Thoracic aorta endothelial cell (primary cell): Measurements from ENCODE around the gene GINS1. TPM values are rescaled to one million over a fixed set of nuclear protein-coding genes. Genes with fewer than 3 reads are reported as not detected.

Experiments
- total RNA-seq: library from RNA; depleted of rRNA; stranded (reverse); fragments of >200 nt; gene quantifications from 2 replicates; pipeline ENCODE4 v1.2.3, GENCODE V29; 2012

GINS1 gene
- 27.7 and 33.9 TPM in 2 replicates for total RNA-seq

DNA sequence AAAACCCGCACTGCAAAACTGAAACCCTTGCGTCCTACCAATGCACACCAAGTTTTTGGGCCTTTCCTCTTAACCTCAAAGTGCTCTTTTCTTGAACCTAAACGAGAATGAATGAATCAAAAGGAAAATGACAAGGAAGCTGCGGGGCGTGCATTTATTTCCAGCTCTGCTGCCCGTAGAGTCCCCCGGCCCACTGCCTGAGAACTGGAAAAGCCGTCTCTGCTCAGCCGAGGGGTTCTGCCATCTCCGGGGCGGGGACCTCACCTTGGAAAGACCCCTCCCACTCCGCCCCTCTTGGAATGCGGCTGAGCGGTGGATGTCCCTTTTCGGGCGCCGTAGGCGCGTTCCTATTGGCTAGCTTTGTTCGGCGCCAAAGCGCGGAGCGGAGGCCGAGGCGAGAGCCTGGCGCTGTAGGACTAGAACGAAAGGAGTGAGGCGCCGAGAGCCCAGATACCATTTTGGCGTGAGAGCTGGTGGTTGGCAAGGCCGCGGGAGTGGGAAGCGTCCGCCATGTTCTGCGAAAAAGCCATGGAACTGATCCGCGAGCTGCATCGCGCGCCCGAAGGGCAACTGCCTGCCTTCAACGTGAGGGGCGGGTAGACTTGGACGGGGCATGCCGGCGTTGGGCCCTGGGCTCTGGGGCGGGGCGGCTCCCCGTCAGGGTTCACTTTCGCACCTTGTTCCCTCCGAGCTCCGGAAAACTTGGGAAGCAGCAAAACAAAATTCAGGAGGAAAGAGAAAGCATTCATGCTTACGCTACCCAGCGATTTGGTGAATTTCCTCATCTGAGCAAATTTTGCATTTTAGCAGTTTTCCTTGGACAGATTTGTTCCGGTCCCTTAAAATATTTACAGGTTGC, at the start of gene GINS1:
GINS1 (plus strand) TSS at position 363 of the 859 bp plus-strand sequence; CDS start at position 511, 148 bp downstream.

DNA sequence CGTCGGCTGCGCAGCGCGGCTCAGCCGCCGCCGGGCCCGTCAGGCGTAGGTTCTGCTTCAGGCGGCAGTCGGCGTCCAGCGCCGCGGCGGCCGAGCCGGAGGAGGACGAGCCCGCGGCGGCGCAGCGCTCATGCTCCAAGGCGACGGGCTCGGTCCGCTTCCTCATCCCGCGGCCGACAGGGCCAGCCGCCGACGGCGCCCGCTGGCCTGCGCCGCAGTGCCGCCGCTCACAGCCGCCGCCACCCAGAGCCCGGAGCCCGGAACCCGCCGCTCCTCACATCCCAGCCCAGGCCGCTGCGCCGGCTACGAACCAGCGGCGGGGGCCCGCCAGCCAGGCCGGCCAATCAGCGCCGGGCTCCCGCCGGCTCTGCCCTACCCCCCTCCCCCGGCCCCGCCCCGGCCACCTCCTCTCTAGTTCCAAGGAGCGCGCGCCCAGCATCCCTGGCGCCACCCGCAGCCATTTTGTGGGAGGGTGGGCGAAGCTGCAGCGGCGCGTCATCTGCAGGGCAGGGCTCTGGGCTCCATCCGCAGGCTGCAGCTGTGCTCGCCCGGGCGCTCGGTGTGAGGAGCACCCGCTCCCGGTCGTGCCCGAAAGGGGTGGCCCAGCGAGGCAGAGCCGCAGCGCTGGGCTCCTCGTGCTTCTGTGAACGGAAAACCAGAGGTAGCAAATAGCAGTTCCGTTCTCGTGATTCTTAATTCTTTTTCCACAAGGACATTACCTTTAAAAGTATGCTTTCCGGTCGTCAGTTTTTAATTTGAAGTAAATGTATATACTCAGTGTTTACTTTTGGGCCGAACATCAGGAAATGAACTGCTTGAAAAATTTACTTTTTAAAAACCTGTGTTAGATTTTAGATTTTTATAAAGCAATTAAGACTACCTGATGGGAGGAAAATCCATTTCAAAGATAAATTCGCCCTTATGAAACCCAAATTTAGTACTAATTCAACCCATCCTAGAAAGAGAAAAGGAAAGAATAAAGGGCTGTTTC, 16.6 kb upstream of the GINS1 start, which contains the start of gene ABHD12:
ABHD12 (minus strand) TSS at position 298 of the 991 bp plus-strand sequence; CDS start at position 166, 132 bp downstream.

Other genes starting within 250 kb of the GINS1 start
- gene ENTPD6, start 212.0 kb upstream of the GINS1 start, total RNA-seq, result 46.9 and 54.7 TPM in 2 replicates
- gene PYGB, start 159.6 kb upstream of the GINS1 start, total RNA-seq, result 75.8 and 76.3 TPM in 2 replicates
- gene ABHD12, start 16.8 kb upstream of the GINS1 start, total RNA-seq, result 30.2 and 34.6 TPM in 2 replicates
- 9.3 and 12.5 TPM in 2 replicates for gene NINL, start 177.9 kb downstream of the GINS1 start, total RNA-seq
- gene NANP, start 216.3 kb downstream of the GINS1 start, total RNA-seq, result 12.8 and 12.9 TPM in 2 replicates